Ishikawa (cell line): ENCODE measurements around the gene ACAD11.

Source experiments
- CREB1 ChIP-seq: IDR thresholded peaks from 2 replicates; pipeline ENCODE4 v1.6.1; 2012; ENCODE audit warnings: low read depth
- EP300 ChIP-seq: IDR thresholded peaks from 2 replicates; pipeline ENCODE4 v1.6.1; 2012; ENCODE audit warnings: borderline replicate concordance
- FOXM1 ChIP-seq: IDR thresholded peaks from 2 replicates; pipeline ENCODE4 v1.6.1; 2012; ENCODE audit warnings: low read depth, borderline replicate concordance
- MAX ChIP-seq: IDR thresholded peaks from 2 replicates; pipeline ENCODE4 v1.6.1; 2012
- RAD21 ChIP-seq: IDR thresholded peaks from 2 replicates; pipeline ENCODE4 v1.6.1; 2012; ENCODE audit warnings: low read depth
- REST ChIP-seq: IDR thresholded peaks from 2 replicates; pipeline ENCODE4 v1.6.1; 2012; ENCODE audit warnings: low read depth, mild to moderate bottlenecking
- TAF1 ChIP-seq: IDR thresholded peaks from 2 replicates; pipeline ENCODE4 v1.6.1; 2012; ENCODE audit warnings: low read depth, mild to moderate bottlenecking
- TEAD4 ChIP-seq: IDR thresholded peaks from 2 replicates; pipeline ENCODE4 v1.6.1; 2012
- USF1 ChIP-seq: IDR thresholded peaks from 2 replicates; pipeline ENCODE4 v1.6.1; 2012
- YY1 ChIP-seq: IDR thresholded peaks from 2 replicates; pipeline ENCODE4 v1.6.1; 2012; ENCODE audit warnings: low read depth

- TF ChIP-seq YY1 = no peak
- no peak for TF ChIP-seq RAD21
- TF ChIP-seq TAF1 = no peak
- no peak for TF ChIP-seq EP300
- no peak for TF ChIP-seq FOXM1
- TF ChIP-seq MAX = no peak
- TF ChIP-seq REST = no peak
- no peak for TF ChIP-seq USF1
- TF ChIP-seq CREB1 = no peak
- no peak for TF ChIP-seq TEAD4
These were observed 20.3 kb upstream of the ACAD11 start for GRCh38 chr3:132679911-132680310.
